MM.1S (cell line): ENCODE results near the gene SNRPD3.

ENCODE experiments used
- CTCF ChIP-seq: fragments of 300-600 bp; sonication (generic); IDR thresholded peaks from 2 replicates; pipeline ENCODE4 v1.5.1; 2016; ENCODE audit warnings: antibody characterized with exemption, low read length, mixed read lengths
- EZH2 ChIP-seq: fragments of 300-600 bp; sonication (generic); optimal IDR thresholded peaks from 2 replicates; pipeline ENCODE3; 2017; ENCODE audit warnings: low read depth, mild to moderate bottlenecking, antibody characterized with exemption, low read length, mixed read lengths
- EZH2phosphoT487 ChIP-seq: fragments of 300-600 bp; sonication (generic); IDR thresholded peaks from 2 replicates; pipeline ENCODE4 v1.6.1; 2018; ENCODE audit warnings: antibody characterized with exemption, low read length

- TF ChIP-seq CTCF = no peak
- TF ChIP-seq EZH2phosphoT487 = no peak
- no peak for TF ChIP-seq EZH2
Measured at GRCh38 chr22:24543185-24543601, 12.6 kb upstream of the SNRPD3 start.
